HEK293 (cell line): ENCODE data around the gene QPCTL.
A peak's percentile ranks its signal among the peaks of the same experiment; 100 is the strongest.

Source experiments
- CTCF ChIA-PET: fragments of 350-600 bp; formaldehyde crosslinking; extraction: SDS; loops from one replicate; lab custom pipeline; 2021; ENCODE audit warnings: antibody characterized with exemption; lab: Yijun Ruan, JAX
- POLR2A ChIA-PET: fragments of 300-600 bp; formaldehyde crosslinking; extraction: SDS; loops from one replicate; lab custom pipeline; 2020; ENCODE audit warnings: antibody characterized with exemption, inconsistent platforms; lab: Yijun Ruan, JAX
- H3K27ac ChIP-seq: fragments of 200-500 bp; sonication (Bioruptor generic); 2 replicates; pipeline ENCODE4 v1.5.1; 2014; ENCODE audit warnings: low read depth, low read length, control low read depth, inconsistent platforms; ENCODE audit errors: extremely low read depth
- H3K36me3 ChIP-seq, 2 experiments: fragments of 200-500 bp in 1 of 2; sonication (Bioruptor generic) in 1 of 2; 1 replicate in 1 of 2; 2 replicates in 1 of 2; pipeline ENCODE4 v1.5.1; 2014 to 2017; ENCODE audit warnings: inconsistent platforms in 2 of 2, low read length in 2 of 2; ENCODE audit not compliant: control insufficient read depth in 2 of 2, insufficient read depth in 1 of 2
- H3K4me1 ChIP-seq: fragments of 200-500 bp; sonication (Bioruptor generic); 2 replicates; pipeline ENCODE4 v1.5.1; 2014; ENCODE audit warnings: mild to moderate bottlenecking, low read length, inconsistent platforms; ENCODE audit not compliant: control insufficient read depth, insufficient read depth
- H3K4me3 ChIP-seq: 2 replicates; pipeline ENCODE4 v1.5.1; 2011; ENCODE audit warnings: low read depth, mild to moderate bottlenecking, control low read depth, low read length, moderate library complexity
- H3K9me3 ChIP-seq: fragments of 200-500 bp; sonication (Bioruptor generic); 2 replicates; pipeline ENCODE4 v1.5.1; 2014; ENCODE audit warnings: low read depth, low read length, inconsistent platforms; ENCODE audit not compliant: control insufficient read depth, insufficient read depth
- EGR2 ChIP-seq: fragments of 450-650 bp; formaldehyde crosslinking; IDR thresholded peaks from 2 replicates; pipeline ENCODE4 v1.5.1; 2016; ENCODE audit warnings: low read depth, missing biosample characterization, missing genetic modification characterization
- GLIS2 ChIP-seq: fragments of 450-650 bp; formaldehyde crosslinking; IDR thresholded peaks from 2 replicates; pipeline ENCODE4 v1.5.1; 2016; ENCODE audit warnings: missing biosample characterization, missing genetic modification characterization
- PBX3 ChIP-seq: sonication (generic); formaldehyde crosslinking; IDR thresholded peaks from 2 replicates; pipeline ENCODE4 v1.8.1; 2022; ENCODE audit warnings: mild to moderate bottlenecking, moderate library complexity, missing genetic modification reagents
- PRDM6 ChIP-seq: fragments of 450-650 bp; formaldehyde crosslinking; IDR thresholded peaks from 2 replicates; pipeline ENCODE4 v1.5.1; 2017; ENCODE audit warnings: missing biosample characterization, missing genetic modification characterization
- REST ChIP-seq: fragments of 450-650 bp; formaldehyde crosslinking; IDR thresholded peaks from 2 replicates; pipeline ENCODE4 v1.5.1; 2016; ENCODE audit warnings: missing biosample characterization, missing genetic modification characterization
- SETDB1 ChIP-seq: IDR thresholded peaks from one replicate; pipeline ENCODE4 v1.6.1; 2017; ENCODE audit warnings: mild to moderate bottlenecking, low read length, moderate library complexity, mixed read lengths; ENCODE audit not compliant: insufficient read length
- ZBTB44 ChIP-seq: fragments of 450-650 bp; IDR thresholded peaks from 2 replicates; pipeline ENCODE4 v1.5.1; 2018; ENCODE audit warnings: missing biosample characterization, mild to moderate bottlenecking, missing genetic modification characterization
- ZBTB48 ChIP-seq: fragments of 450-650 bp; formaldehyde crosslinking; IDR thresholded peaks from 2 replicates; pipeline ENCODE4 v1.5.1; 2016; ENCODE audit warnings: missing biosample characterization, missing genetic modification characterization
- ZIC2 ChIP-seq: fragments of 450-650 bp; formaldehyde crosslinking; IDR thresholded peaks from 2 replicates; pipeline ENCODE4 v1.5.1; 2016; ENCODE audit warnings: missing biosample characterization, missing genetic modification characterization
- ZNF140 ChIP-seq: fragments of 450-650 bp; formaldehyde crosslinking; IDR thresholded peaks from 2 replicates; pipeline ENCODE4 v1.5.1; 2016; ENCODE audit warnings: missing biosample characterization, missing genetic modification characterization
- ZNF266 ChIP-seq: fragments of 450-650 bp; formaldehyde crosslinking; IDR thresholded peaks from 2 replicates; pipeline ENCODE4 v1.5.1; 2016; ENCODE audit warnings: missing biosample characterization, missing genetic modification characterization, low read depth
- ZNF354C ChIP-seq: fragments of 450-650 bp; formaldehyde crosslinking; IDR thresholded peaks from 2 replicates; pipeline ENCODE4 v1.5.1; 2016; ENCODE audit warnings: missing biosample characterization, missing genetic modification characterization, low read depth, borderline replicate concordance
- ZNF394 ChIP-seq: fragments of 450-650 bp; formaldehyde crosslinking; IDR thresholded peaks from 2 replicates; pipeline ENCODE4 v1.5.1; 2016; ENCODE audit warnings: missing biosample characterization, missing genetic modification characterization, mild to moderate bottlenecking, moderate library complexity, borderline replicate concordance
- ZNF416 ChIP-seq: fragments of 450-650 bp; formaldehyde crosslinking; IDR thresholded peaks from 2 replicates; pipeline ENCODE4 v1.5.1; 2016; ENCODE audit warnings: missing biosample characterization, missing genetic modification characterization
- ZNF433 ChIP-seq: fragments of 450-650 bp; formaldehyde crosslinking; IDR thresholded peaks from 2 replicates; pipeline ENCODE4 v1.5.1; 2016; ENCODE audit warnings: missing biosample characterization, missing genetic modification characterization, low read depth
- ZNF501 ChIP-seq: fragments of 450-650 bp; formaldehyde crosslinking; IDR thresholded peaks from 2 replicates; pipeline ENCODE4 v1.5.1; 2016; ENCODE audit warnings: missing biosample characterization, missing genetic modification characterization
- ZNF548 ChIP-seq: fragments of 450-650 bp; formaldehyde crosslinking; IDR thresholded peaks from 2 replicates; pipeline ENCODE4 v1.5.1; 2016; ENCODE audit warnings: missing biosample characterization, missing genetic modification characterization
- ZNF658 ChIP-seq: fragments of 450-650 bp; formaldehyde crosslinking; IDR thresholded peaks from 2 replicates; pipeline ENCODE4; 2016; ENCODE audit warnings: missing biosample characterization, missing genetic modification characterization
- ZNF670 ChIP-seq: fragments of 450-650 bp; formaldehyde crosslinking; IDR thresholded peaks from 2 replicates; pipeline ENCODE4 v1.5.1; 2016; ENCODE audit warnings: missing biosample characterization, missing genetic modification characterization, low read depth
- ZNF707 ChIP-seq: fragments of 450-650 bp; formaldehyde crosslinking; IDR thresholded peaks from 2 replicates; pipeline ENCODE4 v1.5.1; 2016; ENCODE audit warnings: missing biosample characterization, missing genetic modification characterization
- ZNF747 ChIP-seq: fragments of 450-650 bp; formaldehyde crosslinking; IDR thresholded peaks from 2 replicates; pipeline ENCODE4 v1.5.1; 2016; ENCODE audit warnings: missing biosample characterization, missing genetic modification characterization
- ZNF792 ChIP-seq: fragments of 450-650 bp; formaldehyde crosslinking; IDR thresholded peaks from 2 replicates; pipeline ENCODE4 v1.5.1; 2016; ENCODE audit warnings: missing biosample characterization, missing genetic modification characterization
- ZSCAN30 ChIP-seq: fragments of 450-650 bp; IDR thresholded peaks from 2 replicates; pipeline ENCODE4 v1.5.1; 2018; ENCODE audit warnings: missing biosample characterization, mild to moderate bottlenecking, missing genetic modification characterization, moderate library complexity

Gene QPCTL

GRCh38 chr19:45643927-45644771, 48.3 kb upstream of the QPCTL start (continued):
- TF ChIP-seq ZNF416 = no peak
- TF ChIP-seq, all 188 proteins: peak for 5

GRCh38 chr19:45645068-45645630, 47.3 kb upstream of the QPCTL start:
- peaks cover 8% of the 10 kb centered on the region for H3K4me1 ChIP-seq
- CTCF ChIA-PET = interaction anchor here (0.8 to 1.9 kb wide), 5 partner anchors 21 to 206 kb away, joined by 3 to 7 read pairs (median 3); no protein-coding TSS in a partner anchor
- no peaks in the 10 kb centered on the region for H3K9me3 ChIP-seq
- TF ChIP-seq ZNF394 (no peak), ZNF548 (tag by site-specific recombination) (no peak), ZNF747 (no peak), ZNF354C (tag by site-specific recombination) (no peak), ZBTB48 (tag by site-specific recombination) (no peak), GLIS2 (tag by site-specific recombination) (no peak), PRDM6 (tag by site-specific recombination) (no peak), EGR2 (no peak), ZNF707 (tag by site-specific recombination) (no peak), ZNF140 (tag by site-specific recombination) (no peak), SETDB1 (no peak), ZNF266 (tag by site-specific recombination) (no peak), ZIC2 (tag by site-specific recombination) (no peak), ZNF433 (tag by site-specific recombination) (no peak)
- TF ChIP-seq, all 188 proteins: peak for 0
- POLR2A ChIA-PET = interaction anchor here (0.8 to 1.3 kb wide), 4 partner anchors 11 to 124 kb away, joined by 3 to 4 read pairs (median 3); partner anchors contain the start of gene SIX5
- no peak overlapping the region for H3K27ac ChIP-seq
- no peaks in the 10 kb centered on the region; a peak in 1 of 3 replicates for H3K36me3 ChIP-seq
- no peak overlapping the region for H3K4me3 ChIP-seq

- ChIA-PET POLR2A (interaction anchor here (0.6 to 1.3 kb wide), 5 partner anchors 12 to 123 kb away, joined by 3 to 4 read pairs (median 3); partner anchors contain the start of genes QPCTL and SIX5), CTCF (interaction anchor here (0.6 to 1.9 kb wide), 10 partner anchors 21 to 250 kb away, joined by 3 to 7 read pairs (median 3); no protein-coding TSS in a partner anchor)
- Histone ChIP-seq H3K27ac (no peak overlapping the region), H3K4me3 (no peak overlapping the region), H3K36me3 (no peaks in the 10 kb centered on the region), H3K9me3 (no peaks in the 10 kb centered on the region), H3K4me1 (peaks cover 8% of the 10 kb centered on the region)
- no peak; the same call in 1 of the 2 replicates for TF ChIP-seq ZNF501 (tag by site-specific recombination)
- no peak for TF ChIP-seq PBX3 (CRISPR knock-in tag)
- TF ChIP-seq ZBTB44 (tag by site-specific recombination) = peak; percentile 66; the same call in 1 of the 2 replicates
- no peak for TF ChIP-seq REST (tag by site-specific recombination)
- no peak for TF ChIP-seq ZIC2 (tag by site-specific recombination)
- no peak for TF ChIP-seq ZNF792 (tag by site-specific recombination)
- no peak for TF ChIP-seq ZNF670 (tag by site-specific recombination)
- TF ChIP-seq ZNF658 (tag by site-specific recombination) = no peak
- TF ChIP-seq ZSCAN30 (tag by site-specific recombination) = peak; percentile 84; the same call in 1 of the 2 replicates
Observed at GRCh38 chr19:45645631-45646344, 46.7 kb upstream of the QPCTL start.
